ENCODE results near the gene POTEG.
"Not testable (repeated sequence)": the region's sequence is repeated elsewhere in the genome, so short reads cannot be mapped to it uniquely, and the experiment has no call there.

- not testable (repeated sequence) for TF ChIP-seq CTCF, POLR2A (IDR thresholded peaks at IDR 0.05)
Measured at GRCh38 chr14:19481421-19481820, 47.3 kb upstream of the POTEG start.
